ENCODE data around the gene PSMD14.

The PSMD14 gene

DNA sequence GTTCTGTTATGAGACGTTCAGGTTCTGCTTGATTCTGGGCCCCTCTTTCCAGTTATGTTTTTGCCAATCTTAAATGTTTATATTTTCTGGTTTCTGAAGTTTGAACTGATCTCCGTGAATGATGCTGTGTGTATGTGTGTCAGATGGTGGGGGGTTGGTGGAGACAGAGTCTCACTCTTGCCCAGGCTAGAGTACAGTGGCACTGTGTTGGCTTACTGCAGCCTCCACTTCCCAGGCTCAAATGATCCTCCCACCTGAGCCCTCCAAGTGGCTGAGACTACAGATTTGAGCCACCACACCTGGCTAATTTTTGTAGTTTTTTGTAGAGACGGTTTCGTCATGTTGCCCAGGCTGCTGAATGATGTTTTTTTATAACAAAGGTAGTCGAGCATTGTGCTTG, 45.9 kb downstream of the PSMD14 start:
- peaks cover 35% of the 10 kb centered on the region for H3K4me1 ChIP-seq (ENCODE audit: low read depth, poor library complexity, severe bottlenecking)
- TF ChIP-seq, protein P1, sequence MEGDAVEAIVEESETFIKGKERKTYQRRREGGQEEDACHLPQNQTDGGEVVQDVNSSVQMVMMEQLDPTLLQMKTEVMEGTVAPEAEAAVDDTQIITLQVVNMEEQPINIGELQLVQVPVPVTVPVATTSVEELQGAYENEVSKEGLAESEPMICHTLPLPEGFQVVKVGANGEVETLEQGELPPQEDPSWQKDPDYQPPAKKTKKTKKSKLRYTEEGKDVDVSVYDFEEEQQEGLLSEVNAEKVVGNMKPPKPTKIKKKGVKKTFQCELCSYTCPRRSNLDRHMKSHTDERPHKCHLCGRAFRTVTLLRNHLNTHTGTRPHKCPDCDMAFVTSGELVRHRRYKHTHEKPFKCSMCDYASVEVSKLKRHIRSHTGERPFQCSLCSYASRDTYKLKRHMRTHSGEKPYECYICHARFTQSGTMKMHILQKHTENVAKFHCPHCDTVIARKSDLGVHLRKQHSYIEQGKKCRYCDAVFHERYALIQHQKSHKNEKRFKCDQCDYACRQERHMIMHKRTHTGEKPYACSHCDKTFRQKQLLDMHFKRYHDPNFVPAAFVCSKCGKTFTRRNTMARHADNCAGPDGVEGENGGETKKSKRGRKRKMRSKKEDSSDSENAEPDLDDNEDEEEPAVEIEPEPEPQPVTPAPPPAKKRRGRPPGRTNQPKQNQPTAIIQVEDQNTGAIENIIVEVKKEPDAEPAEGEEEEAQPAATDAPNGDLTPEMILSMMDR (conservative IDR thresholded peaks at IDR 0.05; ENCODE audit: low read depth, low read length) = no peak
- H3K9ac ChIP-seq = no peak overlapping the region
- no peak overlapping the region for H3K4me2 ChIP-seq
- no peak overlapping the region for H2AFZ ChIP-seq (ENCODE audit: low read depth)
- H3K27me3 ChIP-seq (ENCODE audit: insufficient read depth, low read depth) = no peaks in the 10 kb centered on the region
- H3K36me3 ChIP-seq (ENCODE audit: insufficient read depth) = no peaks in the 10 kb centered on the region
- H4K20me1 ChIP-seq (ENCODE audit: insufficient read depth) = 0 out of 2 replicates have a peak, but pooled peaks cover 6% of the 10 kb centered on the region
- H3K4me3 ChIP-seq (IDR thresholded peaks at IDR 0.05; ENCODE audit: insufficient read depth, low read depth, low read length) = no peak overlapping the region
- no peak overlapping the region for H3K27ac ChIP-seq
- peaks cover 67% of the 10 kb centered on the region for H3K79me2 ChIP-seq (ENCODE audit: insufficient read depth, low read depth)

GRCh38 chr2:161355106-161355505, 46.9 kb downstream of the PSMD14 start:
- H3K4me2 ChIP-seq = no peak overlapping the region
- no peak overlapping the region for H3K27ac ChIP-seq
- H3K36me3 ChIP-seq (ENCODE audit: insufficient read depth) = no peaks in the 10 kb centered on the region
- H3K4me1 ChIP-seq (ENCODE audit: low read depth, poor library complexity, severe bottlenecking) = peaks cover 35% of the 10 kb centered on the region
- peaks cover 67% of the 10 kb centered on the region for H3K79me2 ChIP-seq (ENCODE audit: insufficient read depth, low read depth)
- H2AFZ ChIP-seq (ENCODE audit: low read depth) = no peak overlapping the region
- TF ChIP-seq, protein P1 (conservative IDR thresholded peaks at IDR 0.05; ENCODE audit: low read depth, low read length) = no peak
- H3K4me3 ChIP-seq (IDR thresholded peaks at IDR 0.05; ENCODE audit: insufficient read depth, low read depth, low read length) = no peak overlapping the region
- H4K20me1 ChIP-seq (ENCODE audit: insufficient read depth) = 0 out of 2 replicates have a peak, but pooled peaks cover 6% of the 10 kb centered on the region
- H3K27me3 ChIP-seq (ENCODE audit: insufficient read depth, low read depth) = no peaks in the 10 kb centered on the region
- H3K9ac ChIP-seq = no peak overlapping the region

DNA sequence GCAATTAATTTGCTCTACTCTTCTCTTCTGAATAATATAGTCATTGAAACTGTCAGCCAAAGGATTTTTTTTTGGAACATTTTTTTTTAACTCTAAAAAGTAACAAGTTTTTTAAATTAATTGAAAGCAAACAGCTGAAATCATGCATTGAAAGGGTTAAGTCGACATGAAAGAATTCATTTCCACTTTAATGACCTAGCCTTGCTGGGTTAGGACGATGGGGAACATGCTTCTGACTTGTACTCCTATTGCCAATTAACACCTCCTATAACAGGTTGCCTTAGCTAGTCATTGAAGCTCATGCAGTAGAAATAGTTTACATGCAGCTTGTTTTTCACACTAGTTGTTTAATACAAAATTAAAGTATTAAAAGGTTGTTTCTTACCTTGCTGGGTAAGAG, 47.8 kb downstream of the PSMD14 start:
- no peaks in the 10 kb centered on the region for H3K27me3 ChIP-seq (ENCODE audit: insufficient read depth, low read depth)
- TF ChIP-seq, protein P1 (conservative IDR thresholded peaks at IDR 0.05; ENCODE audit: low read depth, low read length) = no peak
- H3K4me1 ChIP-seq (ENCODE audit: low read depth, poor library complexity, severe bottlenecking) = peaks cover 35% of the 10 kb centered on the region
- no peak overlapping the region for H3K4me3 ChIP-seq (IDR thresholded peaks at IDR 0.05; ENCODE audit: insufficient read depth, low read depth, low read length)
- 0 out of 2 replicates have a peak, but pooled peaks cover 6% of the 10 kb centered on the region for H4K20me1 ChIP-seq (ENCODE audit: insufficient read depth)
- H3K79me2 ChIP-seq (ENCODE audit: insufficient read depth, low read depth) = peaks cover 69% of the 10 kb centered on the region
- no peaks in the 10 kb centered on the region for H3K36me3 ChIP-seq (ENCODE audit: insufficient read depth)
- no peak overlapping the region for H3K9ac ChIP-seq
- H2AFZ ChIP-seq (ENCODE audit: low read depth) = no peak overlapping the region
- no peak overlapping the region for H3K4me2 ChIP-seq
- H3K27ac ChIP-seq = no peak overlapping the region

DNA sequence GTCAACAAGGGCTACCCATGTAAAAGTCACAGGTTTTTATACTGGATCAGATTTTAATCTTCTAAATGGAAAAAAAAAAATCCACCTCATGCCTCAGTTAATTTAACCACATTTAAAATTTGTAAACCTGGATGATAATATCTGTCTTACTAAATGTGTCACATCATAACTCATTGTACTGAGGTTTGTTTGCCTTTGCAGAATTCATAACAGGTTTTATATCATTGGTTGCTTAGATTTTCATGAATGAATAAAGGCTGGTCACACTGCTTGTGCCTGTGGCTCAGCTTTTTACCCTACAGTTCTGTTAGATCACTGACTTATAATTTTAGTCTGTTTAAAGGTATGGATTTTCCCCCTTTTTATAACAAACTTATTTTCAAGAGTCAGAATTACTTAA, 48.9 kb downstream of the PSMD14 start:
- no peak overlapping the region for H2AFZ ChIP-seq (ENCODE audit: low read depth)
- no peak overlapping the region for H3K27ac ChIP-seq
- H3K4me2 ChIP-seq = no peak overlapping the region
- no peak overlapping the region for H3K4me3 ChIP-seq (IDR thresholded peaks at IDR 0.05; ENCODE audit: insufficient read depth, low read depth, low read length)
- peaks cover 77% of the 10 kb centered on the region for H3K79me2 ChIP-seq (ENCODE audit: insufficient read depth, low read depth)
- 0 out of 2 replicates have a peak, but pooled peaks cover 6% of the 10 kb centered on the region for H4K20me1 ChIP-seq (ENCODE audit: insufficient read depth)
- no peak overlapping the region for H3K9ac ChIP-seq
- H3K27me3 ChIP-seq (ENCODE audit: insufficient read depth, low read depth) = no peaks in the 10 kb centered on the region
- TF ChIP-seq, protein P1 (conservative IDR thresholded peaks at IDR 0.05; ENCODE audit: low read depth, low read length) = no peak
- H3K36me3 ChIP-seq (ENCODE audit: insufficient read depth) = no peaks in the 10 kb centered on the region
- H3K4me1 ChIP-seq (ENCODE audit: low read depth, poor library complexity, severe bottlenecking) = peaks cover 35% of the 10 kb centered on the region
